Tibial artery (tissue), 4 donors: ENCODE data around the gene PTCH1.

Source experiments
- DNase-seq, 2 donors: peaks; one replicate each; pipeline ENCODE4 v3.0.0-alpha.2; 2019
- H3K27ac ChIP-seq, 2 donors: fragments of 200-600 bp; sonication (generic) in 1 of 2; 1 replicate in 1 of 2; 2 replicates in 1 of 2; pipeline ENCODE4 v1.5.1; 2018 to 2019; ENCODE audit warnings: mild to moderate bottlenecking in 1 of 2
- H3K27me3 ChIP-seq, 2 donors: fragments of 200-600 bp; sonication (generic) in 1 of 2; one replicate each; pipeline versions ENCODE4 v1.5.1 to v1.6.0; 2016 to 2019
- H3K36me3 ChIP-seq, 3 donors: fragments of 200-600 bp; sonication (generic) in 2 of 3; one replicate each; pipeline ENCODE4 v1.5.1; 2016 to 2019; ENCODE audit warnings: mild to moderate bottlenecking in 2 of 3
- H3K4me1 ChIP-seq, 4 donors: fragments of 200-600 bp; sonication (generic) in 2 of 4; 1 replicate in 3 of 4; 2 replicates in 1 of 4; pipeline ENCODE4 v1.5.1; 2016 to 2019
- H3K4me3 ChIP-seq, 2 donors: fragments of 200-600 bp; sonication (generic) in 1 of 2; 1 replicate in 1 of 2; 2 replicates in 1 of 2; pipeline ENCODE4 v1.5.1; 2018 to 2019; ENCODE audit warnings: mild to moderate bottlenecking in 2 of 2
- H3K9me3 ChIP-seq, 3 donors: fragments of 200-600 bp; sonication (generic) in 1 of 3; one replicate each; pipeline ENCODE4 v1.5.1; 2016 to 2019
- CTCF ChIP-seq, 2 experiments: fragments of 200-600 bp in 1 of 2; fragments of 450-650 bp in 1 of 2; IDR thresholded peaks; one replicate each; pipeline ENCODE4 v1.5.1; 2017 to 2019; ENCODE audit warnings: antibody characterized with exemption in 2 of 2, mild to moderate bottlenecking in 1 of 2, moderate library complexity in 1 of 2
- intact Hi-C: fragments of 100-400 bp; cut with DNase I; formaldehyde crosslinking; loops from one replicate; pipeline ENCODE4 v1.15.0; 2023; ENCODE audit warnings: low total_unique reads

Gene PTCH1

GRCh38 chr9:95493402-95493801, 23.4 kb downstream of the PTCH1 start:
- no peak for TF ChIP-seq CTCF (IDR thresholded peaks at IDR 0.05)
- Histone ChIP-seq H3K4me1 (peaks cover 0 to 20% (median 8%) of the 10 kb centered on the region in 4 donors), H3K36me3 (peaks cover 0 to 7% (median 0%) of the 10 kb centered on the region in 3 donors), H3K4me3 (no peak overlapping the region), H3K27ac (no peak overlapping the region), H3K9me3 (no peaks in the 10 kb centered on the region), H3K27me3 (no peaks in the 10 kb centered on the region)
- DNase-seq: no peak
- intact Hi-C loops: no loop called here

- H3K4me1 ChIP-seq: peaks cover 0 to 3% (median 0%) of the 10 kb centered on the region in 4 donors
- no peak for DNase-seq
Measured at GRCh38 chr9:95491543-95492320, 25.0 kb downstream of the PTCH1 start.

GRCh38 chr9:95488954-95489353, 27.8 kb downstream of the PTCH1 start:
- no peak for TF ChIP-seq CTCF (IDR thresholded peaks at IDR 0.05)
- Histone ChIP-seq H3K36me3 (peaks cover 0 to 2% (median 0%) of the 10 kb centered on the region in 3 donors), H3K4me1 (peaks cover 0 to 4% (median 0%) of the 10 kb centered on the region in 4 donors), H3K27me3 (no peaks in the 10 kb centered on the region), H3K9me3 (no peaks in the 10 kb centered on the region), H3K4me3 (no peak overlapping the region), H3K27ac (no peak overlapping the region)
- intact Hi-C loops: no loop called here
- no peak for DNase-seq

More at GRCh38 chr9:95491543-95492320, 25.0 kb downstream of the PTCH1 start:
- H3K27ac ChIP-seq: no peak overlapping the region
- TF ChIP-seq CTCF (IDR thresholded peaks at IDR 0.05): no peak
- intact Hi-C loops: no loop called here
- no peaks in the 10 kb centered on the region for H3K27me3 ChIP-seq
- no peak overlapping the region for H3K4me3 ChIP-seq
- no peaks in the 10 kb centered on the region for H3K9me3 ChIP-seq
- peaks cover 0 to 7% (median 0%) of the 10 kb centered on the region in 3 donors for H3K36me3 ChIP-seq

- no peak for DNase-seq
- Histone ChIP-seq H3K4me3 (no peak overlapping the region), H3K9me3 (no peaks in the 10 kb centered on the region), H3K36me3 (no peaks in the 10 kb centered on the region), H3K27me3 (no peaks in the 10 kb centered on the region), H3K4me1 (peaks cover 0 to 4% (median 0%) of the 10 kb centered on the region in 4 donors), H3K27ac (no peak overlapping the region)
- intact Hi-C loops: no loop called here
- no peak for TF ChIP-seq CTCF (IDR thresholded peaks at IDR 0.05)
Measured at GRCh38 chr9:95486318-95486717, 30.5 kb downstream of the PTCH1 start.

GRCh38 chr9:95484225-95484624, 32.5 kb downstream of the PTCH1 start:
- no peak for DNase-seq
- H3K4me3 ChIP-seq: no peak overlapping the region
- no peaks in the 10 kb centered on the region for H3K9me3 ChIP-seq
- TF ChIP-seq CTCF (IDR thresholded peaks at IDR 0.05): no peak
- no peaks in the 10 kb centered on the region for H3K27me3 ChIP-seq
- H3K27ac ChIP-seq: no peak overlapping the region
- peaks cover 0 to 4% (median 0%) of the 10 kb centered on the region in 4 donors for H3K4me1 ChIP-seq
- H3K36me3 ChIP-seq: peaks cover 13 to 14% (median 14%) of the 10 kb centered on the region in 3 donors
- intact Hi-C loops: no loop called here
